Measurements from ENCODE around the gene FRG2B.
"Not testable (repeated sequence)": the region's sequence is repeated elsewhere in the genome, so short reads cannot be mapped to it uniquely, and the experiment has no call there.

The FRG2B gene

DNA sequence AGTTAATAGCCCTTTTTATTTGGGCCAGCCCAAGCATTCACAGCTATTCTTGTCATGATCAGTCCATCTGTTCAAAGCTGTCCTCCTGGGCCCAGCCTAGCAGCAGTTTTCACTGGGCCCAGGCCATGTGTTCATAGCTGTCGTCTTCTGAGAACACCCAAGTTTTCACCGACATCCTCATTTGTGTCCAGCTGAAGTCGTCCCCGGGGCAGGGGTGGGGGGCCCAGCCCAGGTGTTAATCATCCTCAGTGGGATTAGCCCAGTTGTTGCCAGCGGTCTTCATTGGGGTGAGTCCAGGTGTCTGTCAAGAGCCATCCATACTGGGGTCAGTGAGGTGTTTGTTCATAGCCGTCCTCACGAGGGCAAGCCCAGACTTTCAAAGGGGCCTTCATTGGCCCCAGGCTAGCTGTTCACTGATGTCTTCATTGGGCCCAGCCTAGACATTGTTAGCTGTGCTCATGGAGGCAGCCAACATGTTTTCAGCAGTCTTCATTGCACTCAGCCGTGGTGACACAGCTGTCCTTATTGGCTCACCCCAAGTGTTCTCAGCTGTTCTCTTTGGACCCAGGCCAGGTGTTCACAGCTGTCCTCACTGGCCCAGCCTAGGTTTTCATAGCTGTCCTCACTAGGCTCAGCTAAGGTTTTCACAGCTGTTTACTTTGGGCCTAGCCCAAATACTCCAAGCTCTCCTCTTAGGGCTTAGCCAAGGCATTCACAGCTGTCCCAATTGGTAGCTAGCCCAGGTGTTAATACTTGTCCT is 10.0 kb downstream of the FRG2B start:
- H3K27ac ChIP-seq, result no peak overlapping the region
- TF ChIP-seq, protein P1, sequence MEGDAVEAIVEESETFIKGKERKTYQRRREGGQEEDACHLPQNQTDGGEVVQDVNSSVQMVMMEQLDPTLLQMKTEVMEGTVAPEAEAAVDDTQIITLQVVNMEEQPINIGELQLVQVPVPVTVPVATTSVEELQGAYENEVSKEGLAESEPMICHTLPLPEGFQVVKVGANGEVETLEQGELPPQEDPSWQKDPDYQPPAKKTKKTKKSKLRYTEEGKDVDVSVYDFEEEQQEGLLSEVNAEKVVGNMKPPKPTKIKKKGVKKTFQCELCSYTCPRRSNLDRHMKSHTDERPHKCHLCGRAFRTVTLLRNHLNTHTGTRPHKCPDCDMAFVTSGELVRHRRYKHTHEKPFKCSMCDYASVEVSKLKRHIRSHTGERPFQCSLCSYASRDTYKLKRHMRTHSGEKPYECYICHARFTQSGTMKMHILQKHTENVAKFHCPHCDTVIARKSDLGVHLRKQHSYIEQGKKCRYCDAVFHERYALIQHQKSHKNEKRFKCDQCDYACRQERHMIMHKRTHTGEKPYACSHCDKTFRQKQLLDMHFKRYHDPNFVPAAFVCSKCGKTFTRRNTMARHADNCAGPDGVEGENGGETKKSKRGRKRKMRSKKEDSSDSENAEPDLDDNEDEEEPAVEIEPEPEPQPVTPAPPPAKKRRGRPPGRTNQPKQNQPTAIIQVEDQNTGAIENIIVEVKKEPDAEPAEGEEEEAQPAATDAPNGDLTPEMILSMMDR (conservative IDR thresholded peaks at IDR 0.05), result no peak

DNA sequence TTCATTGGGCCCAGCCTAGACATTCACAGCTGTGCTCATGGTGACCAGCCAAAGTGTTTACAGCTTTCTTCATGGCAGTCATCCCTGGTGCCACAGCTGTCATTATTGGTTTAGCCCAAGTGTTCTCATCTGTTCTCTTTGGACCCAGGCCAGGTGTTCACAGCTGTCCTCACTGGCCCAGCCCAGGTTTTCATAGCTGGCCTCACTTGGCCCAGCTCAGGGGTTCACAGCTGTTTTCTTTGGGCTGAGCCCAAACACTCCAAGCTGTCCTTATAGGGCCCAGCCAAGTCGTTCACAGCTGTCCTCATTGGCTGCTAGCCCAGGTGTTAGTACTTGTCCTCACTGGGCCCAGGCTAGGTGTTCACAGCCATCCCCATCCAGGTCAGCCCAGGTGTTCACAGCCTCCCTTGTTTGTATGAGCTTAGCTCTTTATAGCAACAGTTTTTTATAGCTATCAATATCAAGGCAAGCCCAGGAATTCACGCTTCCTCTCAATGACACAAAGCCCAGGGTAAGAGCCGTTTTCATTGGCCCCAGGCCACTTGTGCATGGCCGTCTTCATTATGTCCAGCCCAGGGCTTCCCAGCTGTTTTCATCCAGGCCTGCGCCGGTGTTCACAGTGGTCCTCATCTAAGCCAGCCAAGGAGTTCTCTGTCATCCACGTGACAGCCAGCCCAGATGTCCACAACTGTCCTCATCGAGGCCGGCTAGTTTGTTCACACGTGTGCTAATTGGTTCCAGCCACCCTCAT is 11.6 kb downstream of the FRG2B start:
- no peak overlapping the region for H3K27ac ChIP-seq
- TF ChIP-seq, protein P1 (conservative IDR thresholded peaks at IDR 0.05), result no peak

DNA sequence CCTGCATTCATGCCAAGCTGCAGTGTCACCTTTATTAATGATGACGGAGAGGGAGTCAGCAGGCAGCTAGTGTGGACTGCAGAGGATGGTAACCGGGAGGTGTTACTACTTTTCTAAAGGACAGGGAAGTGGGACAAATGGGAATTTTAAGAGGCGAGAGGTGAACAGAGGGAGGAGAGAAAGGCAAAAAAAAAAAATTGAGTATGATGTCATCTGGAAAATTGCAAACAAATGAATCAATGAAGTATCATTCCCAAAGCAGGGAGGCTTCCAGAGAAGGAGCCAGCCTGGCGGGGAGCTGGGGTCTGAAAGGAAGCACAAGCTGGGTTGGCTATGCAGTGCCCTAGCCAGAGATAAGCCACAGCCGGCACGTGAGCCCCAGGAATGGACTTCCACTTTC is 12.9 kb downstream of the FRG2B start:
- TF ChIP-seq, protein P1 (conservative IDR thresholded peaks at IDR 0.05), result no peak
- no peak overlapping the region for H3K27ac ChIP-seq

DNA sequence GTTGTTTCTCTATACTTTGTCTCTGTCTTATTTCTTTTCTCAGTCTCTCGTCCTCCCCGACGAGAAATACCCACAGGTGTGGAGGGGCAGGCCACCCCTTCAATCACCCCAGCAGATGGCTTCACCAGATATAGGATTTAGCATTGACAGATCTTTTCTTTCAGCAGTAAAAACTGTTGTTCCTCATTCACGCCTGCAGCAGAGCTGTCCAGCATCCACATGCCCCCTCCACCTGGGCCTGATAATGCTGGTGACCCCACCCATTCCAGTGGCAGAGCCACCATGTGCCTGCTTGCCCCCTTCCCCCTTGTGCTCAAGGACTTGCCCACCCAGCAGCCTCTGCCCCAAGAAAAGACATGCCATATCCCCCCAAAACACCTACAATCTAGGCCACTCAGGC is 15.5 kb downstream of the FRG2B start:
- TF ChIP-seq, protein P1 (conservative IDR thresholded peaks at IDR 0.05), result no peak
- H3K27ac ChIP-seq, result no peak overlapping the region

DNA sequence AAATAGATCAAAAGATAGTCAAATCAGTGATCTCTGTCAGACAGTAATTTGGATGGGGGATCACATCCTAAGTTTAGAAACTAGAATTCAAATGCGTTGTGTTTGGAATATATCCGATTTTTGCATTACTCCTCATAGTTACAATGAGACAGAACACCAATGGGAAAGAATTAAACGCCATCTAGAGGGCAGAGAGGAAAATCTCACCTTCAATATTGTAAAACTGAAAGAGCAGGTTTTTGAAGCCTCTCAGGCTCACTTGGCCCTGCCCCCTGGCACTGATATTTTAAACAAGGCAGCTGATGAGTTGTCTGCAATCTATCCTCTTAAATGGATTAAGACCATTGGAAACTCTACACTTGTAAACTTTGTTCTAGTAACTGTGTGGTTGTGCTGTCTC is 17.7 kb downstream of the FRG2B start:
- no peak overlapping the region for H3K27ac ChIP-seq
- TF ChIP-seq, protein P1 (conservative IDR thresholded peaks at IDR 0.05), result peak; percentile 42

DNA sequence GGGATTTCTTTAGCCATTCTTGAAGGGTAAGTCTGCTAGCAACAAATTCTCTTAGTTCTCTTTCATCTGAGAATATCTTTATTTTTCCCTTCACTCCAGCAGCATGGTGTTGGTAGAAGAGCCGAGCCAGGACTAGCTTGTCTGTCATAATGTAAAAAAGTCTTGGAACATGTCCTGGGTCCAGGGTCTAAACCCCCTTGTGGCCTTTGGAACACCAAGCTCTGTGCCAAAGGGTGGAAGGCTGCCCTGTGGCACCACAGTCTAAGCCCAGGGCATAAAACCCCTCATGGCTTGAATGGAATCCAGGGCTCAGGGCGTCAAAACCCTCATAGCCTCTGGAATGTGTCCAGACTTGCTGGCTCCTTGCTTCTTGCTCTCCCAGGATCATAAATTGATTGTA is 23.2 kb downstream of the FRG2B start:
- not testable (repeated sequence) for H3K27ac ChIP-seq

DNA sequence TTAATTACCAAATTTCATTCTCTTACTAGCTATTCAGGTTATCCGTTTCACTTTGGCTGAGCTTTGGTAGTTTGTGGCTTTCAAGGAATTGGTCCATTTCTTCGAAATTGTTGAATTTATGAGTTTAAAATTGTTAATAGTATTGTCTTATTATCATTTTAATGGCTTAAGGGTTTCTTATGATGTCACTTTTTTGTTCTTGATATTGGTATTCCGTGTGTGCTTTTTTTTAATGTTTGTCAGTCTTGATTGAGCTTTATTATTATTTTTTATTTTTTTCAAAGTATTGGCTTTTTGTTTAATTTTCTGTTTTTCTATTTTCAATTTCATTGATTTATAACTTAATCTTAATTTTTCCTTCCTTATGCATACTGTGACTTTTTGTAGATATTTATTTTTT is 25.9 kb downstream of the FRG2B start:
- TF ChIP-seq, protein P1 (conservative IDR thresholded peaks at IDR 0.05), result no peak

DNA sequence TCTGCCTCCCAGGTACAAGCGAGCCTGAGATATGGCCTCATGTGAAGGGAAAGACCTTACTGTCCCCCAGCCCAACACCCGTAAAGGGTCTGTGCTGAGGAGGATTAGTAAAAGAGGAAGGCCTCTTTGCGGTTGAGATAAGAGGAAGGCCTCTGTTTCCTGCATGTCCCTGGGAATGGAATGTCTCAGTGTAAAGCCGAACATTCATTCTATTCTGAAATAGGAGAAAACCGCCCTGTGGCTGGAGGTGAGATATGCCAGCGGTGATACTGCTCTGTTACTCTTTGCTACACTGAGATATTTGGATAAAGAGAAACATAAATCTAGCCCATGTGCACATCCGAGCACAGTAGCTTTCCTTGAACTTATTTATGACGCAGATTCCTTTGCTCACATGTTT is 26.7 kb downstream of the FRG2B start:
- H3K27ac ChIP-seq, result not testable (repeated sequence)

More for the DNA sequence above, 25.9 kb downstream of the FRG2B start:
- no peak overlapping the region for H3K27ac ChIP-seq

Data from VCaP (cell line).